ENCODE data around the gene RBMS2. TPM values are rescaled to one million over a fixed set of nuclear protein-coding genes. Genes with fewer than 3 reads are reported as not detected.
A peak's percentile ranks its signal among the peaks of the same experiment; 100 is the strongest.

The RBMS2 gene
- total RNA-seq, 3 donors from 2014 or later: 0.66 to 4.0 (median 1.4) TPM

GRCh38 chr12:56581418-56582145 is 60.0 kb downstream of the RBMS2 start:
- no peaks in the 10 kb centered on the region for H3K27me3 Mint-ChIP-seq (ENCODE audit: low read depth)
- DNase-seq (peak; percentile 15), ATAC-seq (peak; percentile 98)
- H3K36me3 Mint-ChIP-seq (ENCODE audit: insufficient read depth): no peaks in the 10 kb centered on the region
- H3K4me1 Mint-ChIP-seq (ENCODE audit: low read depth): peaks cover 17% of the 10 kb centered on the region
- no peaks in the 10 kb centered on the region for H3K9me3 Mint-ChIP-seq
- no peak overlapping the region for H3K4me3 Mint-ChIP-seq

GRCh38 chr12:56585098-56585497 is 63.5 kb downstream of the RBMS2 start:
- no peaks in the 10 kb centered on the region for H3K9me3 Mint-ChIP-seq
- H3K36me3 Mint-ChIP-seq (ENCODE audit: insufficient read depth): peaks cover 4% of the 10 kb centered on the region
- H3K4me3 Mint-ChIP-seq: no peak overlapping the region
- no peak for DNase-seq
- H3K4me1 Mint-ChIP-seq (ENCODE audit: low read depth): peaks cover 17% of the 10 kb centered on the region
- no peak for ATAC-seq
- H3K27me3 Mint-ChIP-seq (ENCODE audit: low read depth): no peaks in the 10 kb centered on the region

- Mint-ChIP-seq H3K36me3 (ENCODE audit: insufficient read depth) (peaks cover 4% of the 10 kb centered on the region), H3K27me3 (ENCODE audit: low read depth) (no peaks in the 10 kb centered on the region), H3K9me3 (no peaks in the 10 kb centered on the region), H3K4me3 (no peak overlapping the region), H3K4me1 (ENCODE audit: low read depth) (no peaks in the 10 kb centered on the region)
- ATAC-seq (no peak), DNase-seq (no peak)
These were observed 68.2 kb downstream of the RBMS2 start for GRCh38 chr12:56589783-56590182.

GRCh38 chr12:56590237-56590830 is 68.7 kb downstream of the RBMS2 start:
- no peaks in the 10 kb centered on the region for H3K27me3 Mint-ChIP-seq (ENCODE audit: low read depth)
- ATAC-seq (peak; percentile 66 to 69), DNase-seq (no peak)
- H3K4me1 Mint-ChIP-seq (ENCODE audit: low read depth): no peaks in the 10 kb centered on the region
- H3K4me3 Mint-ChIP-seq: no peak overlapping the region
- no peaks in the 10 kb centered on the region for H3K9me3 Mint-ChIP-seq
- peaks cover 4% of the 10 kb centered on the region for H3K36me3 Mint-ChIP-seq (ENCODE audit: insufficient read depth)

DNA sequence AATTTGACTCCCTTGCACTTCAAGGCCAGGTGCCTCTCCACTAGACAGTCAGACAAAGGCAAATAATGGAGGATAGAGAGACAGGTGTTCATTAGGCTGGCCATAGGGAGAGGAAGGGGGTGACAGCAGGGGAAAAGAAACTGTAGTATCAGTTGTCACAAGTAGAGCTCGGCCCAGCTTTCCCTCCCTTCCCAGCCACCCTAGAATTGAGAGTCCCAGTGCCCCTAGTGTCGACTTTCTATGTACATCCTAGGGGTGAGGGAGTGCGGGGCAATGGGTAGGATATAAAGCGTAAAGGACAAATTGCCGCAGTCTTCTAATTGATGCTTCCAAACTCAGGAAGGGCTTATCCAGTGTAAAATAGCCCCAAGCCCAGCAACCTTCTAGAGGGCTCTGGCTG is 69.5 kb downstream of the RBMS2 start:
- ATAC-seq (no peak), DNase-seq (no peak)
- H3K4me1 Mint-ChIP-seq (ENCODE audit: low read depth): no peaks in the 10 kb centered on the region
- H3K36me3 Mint-ChIP-seq (ENCODE audit: insufficient read depth): peaks cover 4% of the 10 kb centered on the region
- no peak overlapping the region for H3K4me3 Mint-ChIP-seq
- no peaks in the 10 kb centered on the region for H3K9me3 Mint-ChIP-seq
- no peaks in the 10 kb centered on the region for H3K27me3 Mint-ChIP-seq (ENCODE audit: low read depth)

DNA sequence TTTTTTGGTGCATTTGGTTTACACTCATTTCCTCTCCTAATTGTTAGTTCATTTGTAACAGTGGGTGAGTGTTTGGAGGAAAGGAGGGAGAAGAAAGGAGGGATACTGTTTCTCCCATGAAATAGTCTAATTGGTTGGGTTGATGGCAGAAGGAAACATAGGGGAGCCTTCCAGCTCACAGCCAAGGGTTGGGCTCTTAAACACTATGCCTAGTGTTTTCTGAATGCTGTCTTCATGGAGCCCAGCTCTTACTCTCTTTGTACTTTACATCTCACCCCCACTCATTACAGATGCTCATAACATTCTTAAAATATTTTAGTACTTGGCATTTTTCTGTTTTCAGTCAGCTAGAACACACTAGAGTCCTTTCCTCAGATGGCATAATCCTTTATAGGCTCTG is 70.3 kb downstream of the RBMS2 start:
- no peaks in the 10 kb centered on the region for H3K9me3 Mint-ChIP-seq
- no peak overlapping the region for H3K4me3 Mint-ChIP-seq
- no peaks in the 10 kb centered on the region for H3K4me1 Mint-ChIP-seq (ENCODE audit: low read depth)
- ATAC-seq: no peak
- no peak for DNase-seq
- no peaks in the 10 kb centered on the region for H3K27me3 Mint-ChIP-seq (ENCODE audit: low read depth)
- H3K36me3 Mint-ChIP-seq (ENCODE audit: insufficient read depth): peaks cover 4% of the 10 kb centered on the region

DNA sequence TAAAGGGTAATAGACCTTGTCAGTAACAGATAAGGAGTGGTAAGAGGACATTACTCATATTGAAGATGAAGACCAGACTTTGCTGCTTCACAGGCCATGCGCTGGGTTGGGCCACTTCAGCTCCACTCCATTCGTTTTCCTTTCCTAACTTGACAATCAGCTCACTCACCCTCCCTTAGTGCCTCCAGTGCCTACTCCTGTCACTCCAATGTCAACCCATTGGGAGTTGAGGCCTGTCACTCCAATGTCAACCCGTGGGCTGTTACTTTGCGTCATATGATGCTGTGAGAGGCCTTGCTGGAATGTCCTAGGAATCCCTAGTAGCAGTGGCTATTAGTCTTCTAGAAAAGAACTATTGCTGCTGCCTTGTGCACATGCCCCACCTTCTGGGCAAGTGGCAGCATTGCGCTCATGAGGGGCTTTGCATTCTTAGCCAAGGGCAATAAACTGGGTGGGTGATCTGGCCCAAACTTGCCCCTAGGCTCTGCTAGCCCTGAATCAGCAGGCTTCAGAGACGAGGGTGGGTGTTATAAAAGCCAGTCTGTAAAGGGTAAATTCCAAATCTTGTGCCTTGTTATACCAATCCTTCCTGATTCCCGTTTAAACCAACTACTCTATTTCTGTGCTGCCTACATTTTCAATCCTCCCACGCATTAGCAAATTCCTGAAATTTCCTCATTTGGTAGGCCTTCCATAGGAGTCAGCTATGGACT is 72.4 kb downstream of the RBMS2 start:
- Mint-ChIP-seq H3K4me3 (no peak overlapping the region), H3K4me1 (ENCODE audit: low read depth) (no peaks in the 10 kb centered on the region), H3K36me3 (ENCODE audit: insufficient read depth) (peaks cover 6% of the 10 kb centered on the region), H3K9me3 (no peaks in the 10 kb centered on the region), H3K27me3 (ENCODE audit: low read depth) (no peaks in the 10 kb centered on the region)
- ATAC-seq (peak; percentile 71 to 73), DNase-seq (peak; percentile 58)

GRCh38 chr12:56596815-56597214 is 75.2 kb downstream of the RBMS2 start:
- H3K4me3 Mint-ChIP-seq: no peak overlapping the region
- DNase-seq (no peak), ATAC-seq (no peak)
- no peaks in the 10 kb centered on the region for H3K27me3 Mint-ChIP-seq (ENCODE audit: low read depth)
- no peaks in the 10 kb centered on the region for H3K4me1 Mint-ChIP-seq (ENCODE audit: low read depth)
- H3K9me3 Mint-ChIP-seq: no peaks in the 10 kb centered on the region
- H3K36me3 Mint-ChIP-seq (ENCODE audit: insufficient read depth): peaks cover 24% of the 10 kb centered on the region

DNA sequence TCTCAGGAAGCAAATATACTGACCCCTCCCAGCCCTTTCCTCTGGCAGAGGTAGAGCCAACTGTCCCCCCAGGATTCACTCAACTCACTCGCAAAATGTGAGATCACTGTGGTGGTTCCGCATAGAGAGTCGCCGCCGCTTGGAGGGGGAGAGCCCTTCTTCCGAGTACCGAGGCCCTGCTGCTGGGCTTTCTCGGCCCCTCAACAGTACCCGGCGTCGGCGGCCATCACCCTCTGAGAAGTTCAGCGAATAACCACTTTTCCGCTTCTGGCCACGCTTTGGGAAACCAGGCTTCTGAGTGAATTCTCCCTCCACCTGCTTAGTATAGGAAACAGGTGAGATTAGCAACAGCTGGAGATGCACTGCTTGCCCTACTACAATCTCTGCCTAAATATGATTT is 77.4 kb downstream of the RBMS2 start:
- no peaks in the 10 kb centered on the region for H3K4me1 Mint-ChIP-seq (ENCODE audit: low read depth)
- no peak for ATAC-seq

GRCh38 chr12:56599797-56600196 is 78.2 kb downstream of the RBMS2 start:
- no peaks in the 10 kb centered on the region for H3K4me1 Mint-ChIP-seq (ENCODE audit: low read depth)
- ATAC-seq (no peak), DNase-seq (no peak)
- no peaks in the 10 kb centered on the region for H3K27me3 Mint-ChIP-seq (ENCODE audit: low read depth)
- peaks cover 47% of the 10 kb centered on the region for H3K36me3 Mint-ChIP-seq (ENCODE audit: insufficient read depth)
- H3K4me3 Mint-ChIP-seq: no peak overlapping the region
- H3K9me3 Mint-ChIP-seq: no peaks in the 10 kb centered on the region

More for the DNA sequence above, 77.4 kb downstream of the RBMS2 start:
- H3K4me3 Mint-ChIP-seq: no peak overlapping the region
- DNase-seq: no peak
- peaks cover 40% of the 10 kb centered on the region for H3K36me3 Mint-ChIP-seq (ENCODE audit: insufficient read depth)
- no peaks in the 10 kb centered on the region for H3K27me3 Mint-ChIP-seq (ENCODE audit: low read depth)
- H3K9me3 Mint-ChIP-seq: no peaks in the 10 kb centered on the region

DNA sequence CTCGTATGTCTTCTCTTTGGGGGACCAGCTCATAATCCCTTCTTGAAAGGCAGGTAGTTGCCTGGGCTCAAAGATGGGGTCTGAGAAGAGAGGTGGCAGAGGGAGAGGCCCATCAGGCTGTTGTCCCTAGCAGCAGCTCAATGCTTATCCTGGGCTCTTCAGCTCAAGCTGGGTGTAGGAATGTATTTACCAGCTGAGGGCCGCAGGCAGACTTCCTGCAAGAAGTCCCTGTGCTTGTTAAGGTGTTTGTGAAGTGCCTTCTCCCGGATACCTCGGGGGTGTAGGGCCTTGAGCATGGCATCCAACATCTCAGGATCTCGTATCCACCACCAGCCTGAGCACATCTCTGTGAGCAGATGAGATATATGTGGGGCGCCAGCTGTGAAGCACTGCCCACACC is 79.1 kb downstream of the RBMS2 start:
- no peak overlapping the region for H3K4me3 Mint-ChIP-seq
- H3K36me3 Mint-ChIP-seq (ENCODE audit: insufficient read depth): peaks cover 53% of the 10 kb centered on the region
- ATAC-seq (no peak), DNase-seq (no peak)
- no peaks in the 10 kb centered on the region for H3K27me3 Mint-ChIP-seq (ENCODE audit: low read depth)
- no peaks in the 10 kb centered on the region for H3K4me1 Mint-ChIP-seq (ENCODE audit: low read depth)
- no peaks in the 10 kb centered on the region for H3K9me3 Mint-ChIP-seq

DNA sequence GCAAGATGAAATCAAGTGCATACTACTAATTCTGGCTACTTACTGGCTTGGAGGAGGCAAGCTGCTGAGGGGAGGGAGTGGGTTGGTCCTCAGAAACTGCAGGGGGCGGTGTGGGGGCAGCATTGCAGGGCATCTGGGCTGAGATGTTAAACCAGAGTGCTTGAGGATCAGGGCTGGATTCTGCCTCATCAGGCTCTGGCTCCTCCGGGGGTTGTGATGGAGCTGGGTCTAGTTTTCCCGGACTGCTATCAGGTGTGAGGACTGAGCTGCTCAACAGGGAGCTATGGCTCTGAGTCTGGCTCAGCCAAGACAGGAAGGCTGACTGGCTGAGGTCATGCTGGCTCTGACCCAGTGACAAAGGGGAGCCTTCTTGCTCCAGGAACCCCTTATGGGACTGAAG is 79.9 kb downstream of the RBMS2 start:
- peak; percentile 13 for DNase-seq
- Mint-ChIP-seq H3K27me3 (ENCODE audit: low read depth) (no peaks in the 10 kb centered on the region), H3K9me3 (no peaks in the 10 kb centered on the region), H3K4me3 (no peak overlapping the region), H3K4me1 (ENCODE audit: low read depth) (no peaks in the 10 kb centered on the region), H3K36me3 (ENCODE audit: insufficient read depth) (peaks cover 61% of the 10 kb centered on the region)
- ATAC-seq: no peak

DNA sequence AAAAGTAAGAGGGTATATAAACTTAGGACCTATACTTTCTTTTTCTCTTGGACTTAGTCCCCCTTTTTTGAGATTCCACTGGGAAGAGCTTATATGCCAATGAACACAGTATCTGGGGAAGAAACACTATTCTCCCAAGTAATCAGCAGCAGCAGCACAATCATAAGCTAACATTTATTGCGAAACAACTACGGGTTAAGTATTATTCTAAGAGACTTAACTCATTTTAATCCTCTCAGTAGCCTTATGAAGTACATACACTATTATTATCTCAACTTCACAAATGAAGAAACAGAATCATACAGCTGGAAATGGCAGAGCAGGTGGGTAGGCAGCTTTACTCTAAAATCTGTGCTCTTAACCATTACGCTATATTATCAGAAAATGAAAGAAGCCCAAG is 80.6 kb downstream of the RBMS2 start:
- no peaks in the 10 kb centered on the region for H3K9me3 Mint-ChIP-seq
- no peaks in the 10 kb centered on the region for H3K27me3 Mint-ChIP-seq (ENCODE audit: low read depth)
- DNase-seq (no peak), ATAC-seq (no peak)
- peaks cover 60% of the 10 kb centered on the region for H3K36me3 Mint-ChIP-seq (ENCODE audit: insufficient read depth)
- H3K4me3 Mint-ChIP-seq: no peak overlapping the region
- no peaks in the 10 kb centered on the region for H3K4me1 Mint-ChIP-seq (ENCODE audit: low read depth)

- no peaks in the 10 kb centered on the region for H3K9me3 Mint-ChIP-seq
- no peaks in the 10 kb centered on the region for H3K27me3 Mint-ChIP-seq (ENCODE audit: low read depth)
- peaks cover 59% of the 10 kb centered on the region for H3K36me3 Mint-ChIP-seq (ENCODE audit: insufficient read depth)
- no peaks in the 10 kb centered on the region for H3K4me1 Mint-ChIP-seq (ENCODE audit: low read depth)
- no peak overlapping the region for H3K4me3 Mint-ChIP-seq
- DNase-seq: no peak
- no peak for ATAC-seq
These were observed 82.7 kb downstream of the RBMS2 start for GRCh38 chr12:56604355-56604754.

GRCh38 chr12:56614627-56615026 is 93.0 kb downstream of the RBMS2 start:
- H3K36me3 Mint-ChIP-seq (ENCODE audit: insufficient read depth): peaks cover 63% of the 10 kb centered on the region

More at GRCh38 chr12:56614627-56615026, 93.0 kb downstream of the RBMS2 start:
- no peak overlapping the region for H3K4me3 Mint-ChIP-seq
- no peaks in the 10 kb centered on the region for H3K9me3 Mint-ChIP-seq
- H3K4me1 Mint-ChIP-seq (ENCODE audit: low read depth): peaks cover 13% of the 10 kb centered on the region
- ATAC-seq: no peak
- DNase-seq: no peak
- no peaks in the 10 kb centered on the region for H3K27me3 Mint-ChIP-seq (ENCODE audit: low read depth)

Data from activated T-cell treated with anti-CD3 and anti-CD28 coated beads, Interleukin-2, amount 50 U/mL, for 4 hours (primary cell).